DMS53 (cell line): ENCODE results near the gene SH3PXD2A.

ENCODE experiments used
- DNase-seq: peaks from one replicate; lab custom pipeline; 2025; lab: John Stamatoyannopoulos, UW

The SH3PXD2A gene

DNA sequence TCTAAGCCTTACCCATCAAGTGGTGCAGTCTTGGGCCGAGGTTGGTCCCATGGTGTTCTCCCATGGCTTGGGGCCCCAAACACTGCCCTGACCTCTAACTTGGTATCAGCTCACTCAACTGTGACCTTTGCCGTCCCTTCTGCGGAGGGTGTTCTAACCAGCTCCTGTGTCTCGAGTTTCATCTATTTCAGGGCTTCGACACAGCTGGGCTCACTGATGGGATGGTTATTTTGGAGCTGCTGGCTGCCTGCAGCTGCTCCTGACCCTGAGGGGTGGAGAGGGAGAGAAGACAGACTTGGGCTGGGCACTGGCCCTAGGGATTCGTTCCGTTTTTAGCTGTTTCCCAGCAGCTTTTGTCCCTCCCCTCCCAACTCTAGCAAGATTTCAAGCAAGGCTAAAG lies 274.9 kb downstream of the SH3PXD2A start:
- DNase-seq: no peak

- no peak for DNase-seq
These were observed 275.4 kb downstream of the SH3PXD2A start for GRCh38 chr10:103580011-103580410.

- DNase-seq: peak; percentile 97
These were observed 276.5 kb downstream of the SH3PXD2A start for GRCh38 chr10:103578782-103579382.

DNA sequence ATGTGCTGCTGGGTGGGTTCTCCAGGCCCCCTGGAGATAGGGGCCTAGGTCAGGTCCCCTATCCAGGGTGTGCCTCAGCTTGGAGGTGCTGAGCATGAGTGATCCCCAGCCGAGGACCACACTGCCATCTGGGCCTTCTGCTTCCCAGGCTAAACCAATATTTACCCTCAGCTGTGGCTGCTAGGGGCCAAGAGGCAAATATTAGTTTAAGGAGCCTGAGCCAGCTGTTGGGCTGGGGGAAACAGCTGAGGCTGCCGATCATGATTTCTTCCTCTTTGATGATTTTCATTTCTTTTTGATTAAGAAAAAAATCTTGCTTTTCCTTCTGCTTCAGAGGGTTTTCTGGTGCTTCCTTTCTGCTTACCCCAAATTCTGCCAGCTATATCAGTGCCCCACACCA lies 278.5 kb downstream of the SH3PXD2A start:
- peak; percentile 97 for DNase-seq

DNA sequence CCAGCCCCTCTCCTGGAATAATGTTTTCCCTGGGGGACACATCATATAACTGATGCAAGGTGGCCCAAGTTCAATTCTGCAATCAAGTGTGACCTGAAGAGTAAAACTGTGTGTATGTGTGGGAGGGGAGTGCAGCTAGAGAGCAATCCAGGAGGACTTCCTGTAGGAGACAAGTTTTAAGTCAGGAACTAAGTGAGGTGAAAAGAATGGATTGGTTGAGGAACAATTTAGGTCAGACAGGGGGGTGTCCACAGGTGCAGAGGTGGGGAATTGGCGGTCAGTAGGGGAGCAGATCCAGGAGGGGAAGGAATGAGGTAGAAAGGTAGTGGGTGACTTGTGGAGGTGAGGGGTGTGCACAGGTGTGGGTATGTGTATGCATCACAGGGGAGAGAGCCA lies 279.3 kb downstream of the SH3PXD2A start:
- DNase-seq: no peak

GRCh38 chr10:103575416-103576075 lies 279.8 kb downstream of the SH3PXD2A start:
- peak; percentile 61 for DNase-seq

DNA sequence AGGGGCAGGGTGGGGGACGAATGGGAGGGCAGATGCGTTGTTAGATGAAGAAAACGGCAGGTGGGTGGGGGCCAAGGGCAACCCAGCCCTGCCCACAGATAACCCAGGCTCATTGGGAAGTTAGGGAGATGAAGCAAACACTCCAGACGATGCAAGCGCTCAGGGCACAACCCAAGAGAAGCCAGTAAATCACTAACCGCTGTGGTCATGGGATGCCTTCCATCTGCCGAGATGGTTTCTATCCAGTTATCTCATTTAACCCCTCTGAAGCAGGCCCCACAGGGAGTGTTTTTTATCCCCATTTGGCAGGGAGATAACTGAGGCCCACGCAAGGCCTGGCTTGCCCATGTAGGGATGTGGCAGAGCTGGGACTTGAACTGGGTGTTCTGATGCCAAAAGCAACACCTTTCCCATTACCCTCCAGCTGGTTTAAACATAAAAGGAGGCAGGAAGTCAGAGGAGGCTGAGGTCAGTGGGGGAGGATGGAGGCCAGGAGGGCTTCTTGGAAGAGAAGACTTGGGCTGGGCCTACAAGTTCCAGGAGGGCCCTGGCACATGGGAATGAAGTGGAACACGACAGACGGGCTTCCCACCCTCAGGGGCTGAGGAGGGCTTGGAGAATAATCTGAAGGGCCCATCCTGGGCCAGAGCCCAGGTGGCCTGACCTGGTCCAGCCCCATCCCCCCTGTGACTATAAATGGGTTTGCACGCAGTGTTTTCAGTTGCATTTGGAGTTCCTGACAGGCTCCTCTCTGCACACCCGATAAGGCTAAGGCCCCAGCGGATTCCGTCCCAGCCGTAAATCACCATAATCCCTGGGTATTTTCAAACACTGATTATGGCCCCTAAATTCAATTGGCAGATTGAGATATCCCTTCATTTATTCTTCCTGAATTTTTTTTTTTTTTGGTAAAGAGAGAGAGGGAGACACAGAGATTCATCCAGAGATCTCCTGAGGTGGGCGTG lies 281.0 kb downstream of the SH3PXD2A start:
- peak; percentile 34 for DNase-seq

DNA sequence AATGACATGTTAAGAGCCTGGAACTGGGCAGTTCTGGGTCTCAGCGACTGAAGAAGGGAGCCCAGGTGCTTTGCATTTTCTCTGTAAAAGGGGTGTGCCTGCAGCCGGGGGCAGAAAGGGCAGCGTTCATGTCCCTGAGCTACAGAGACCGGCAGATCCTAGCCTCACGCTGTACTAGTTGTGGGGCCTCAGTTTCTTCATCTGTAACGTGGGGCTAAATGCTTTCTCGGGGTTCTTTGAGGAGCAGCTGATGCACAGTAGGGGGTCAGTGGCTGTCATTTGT lies 282.2 kb downstream of the SH3PXD2A start:
- no peak for DNase-seq

DNA sequence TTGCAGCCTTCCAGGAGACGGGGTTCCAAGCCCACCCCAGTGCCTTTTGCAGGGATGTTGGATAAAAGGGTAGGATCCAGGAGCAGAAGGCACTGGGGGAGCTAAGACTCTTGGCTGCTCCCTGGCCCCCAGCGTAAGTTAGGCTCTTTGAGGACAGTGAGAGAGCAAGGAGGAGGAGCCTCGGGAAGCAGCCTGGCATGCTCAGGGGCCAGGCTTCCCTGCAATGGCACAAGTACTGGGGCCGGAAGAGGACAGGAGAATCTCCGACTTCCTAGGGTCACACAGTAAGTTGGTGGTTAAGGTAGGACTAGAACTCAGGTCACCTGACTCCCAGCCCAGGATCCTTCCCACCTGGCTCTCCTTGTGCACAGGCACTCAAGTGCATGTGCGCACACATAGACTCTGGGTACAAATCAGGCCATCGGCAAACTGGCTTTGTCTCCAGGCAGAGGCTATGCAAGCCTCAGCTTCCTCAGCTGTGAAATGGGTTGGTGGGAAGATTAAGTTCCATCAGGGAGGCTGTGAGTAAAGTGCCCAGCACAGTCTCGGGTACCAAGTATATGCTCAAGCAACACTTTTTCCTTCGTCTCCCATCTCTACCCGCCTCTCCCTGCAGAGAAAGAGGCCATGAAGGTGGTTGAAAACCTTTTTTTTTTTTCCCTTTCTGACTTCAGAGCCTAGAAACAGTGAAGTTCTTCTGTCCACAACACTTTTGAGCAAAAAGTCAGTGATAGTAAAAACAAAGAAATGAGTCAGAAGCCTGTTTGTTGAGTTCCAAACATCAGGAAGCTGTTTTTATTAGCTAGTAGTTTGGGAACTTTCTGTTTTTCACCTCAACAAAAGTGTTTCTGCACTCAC lies 282.8 kb downstream of the SH3PXD2A start:
- peak; percentile 61 for DNase-seq

DNA sequence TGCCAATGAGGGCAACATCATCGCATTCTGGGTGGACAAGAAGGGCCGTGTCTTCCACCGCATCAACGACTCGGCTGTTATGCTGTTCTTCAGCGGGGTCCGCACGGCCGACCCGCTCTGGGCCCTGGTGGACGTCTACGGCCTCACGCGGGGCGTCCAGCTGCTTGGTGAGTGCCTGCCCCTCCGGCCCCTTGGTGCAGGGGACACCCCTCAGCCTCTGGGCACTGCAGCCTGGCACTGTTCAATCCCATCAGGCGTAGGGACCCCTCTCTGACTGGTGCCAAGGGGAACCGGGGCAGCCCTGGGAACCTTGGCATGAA lies 283.8 kb downstream of the SH3PXD2A start:
- no peak for DNase-seq

GRCh38 chr10:103570844-103571655 lies 284.3 kb downstream of the SH3PXD2A start:
- DNase-seq: no peak

DNA sequence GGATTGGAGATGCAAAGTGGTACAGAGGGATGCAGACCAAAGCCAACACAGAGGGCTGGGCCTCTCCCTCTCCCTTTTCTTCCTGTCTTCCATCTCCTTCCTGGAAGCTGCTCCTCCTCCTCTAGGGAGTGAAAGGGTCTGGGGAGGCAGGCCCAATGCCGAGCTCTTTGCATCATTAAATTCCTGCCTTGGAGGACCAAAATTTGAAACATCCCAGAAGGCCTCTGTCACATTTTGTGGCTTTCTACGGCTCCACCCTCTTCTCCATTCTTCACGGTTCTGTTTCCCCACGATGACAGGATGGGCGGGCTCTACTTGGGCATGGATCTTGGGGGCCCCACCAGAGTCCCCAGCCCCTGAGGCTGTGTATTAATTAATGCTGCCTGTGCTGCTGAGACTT lies 285.5 kb downstream of the SH3PXD2A start:
- DNase-seq: no peak

- no peak for DNase-seq
These were observed 286.9 kb downstream of the SH3PXD2A start for GRCh38 chr10:103568505-103568904.

- DNase-seq: no peak
These were observed 288.8 kb downstream of the SH3PXD2A start for GRCh38 chr10:103566536-103566935.

DNA sequence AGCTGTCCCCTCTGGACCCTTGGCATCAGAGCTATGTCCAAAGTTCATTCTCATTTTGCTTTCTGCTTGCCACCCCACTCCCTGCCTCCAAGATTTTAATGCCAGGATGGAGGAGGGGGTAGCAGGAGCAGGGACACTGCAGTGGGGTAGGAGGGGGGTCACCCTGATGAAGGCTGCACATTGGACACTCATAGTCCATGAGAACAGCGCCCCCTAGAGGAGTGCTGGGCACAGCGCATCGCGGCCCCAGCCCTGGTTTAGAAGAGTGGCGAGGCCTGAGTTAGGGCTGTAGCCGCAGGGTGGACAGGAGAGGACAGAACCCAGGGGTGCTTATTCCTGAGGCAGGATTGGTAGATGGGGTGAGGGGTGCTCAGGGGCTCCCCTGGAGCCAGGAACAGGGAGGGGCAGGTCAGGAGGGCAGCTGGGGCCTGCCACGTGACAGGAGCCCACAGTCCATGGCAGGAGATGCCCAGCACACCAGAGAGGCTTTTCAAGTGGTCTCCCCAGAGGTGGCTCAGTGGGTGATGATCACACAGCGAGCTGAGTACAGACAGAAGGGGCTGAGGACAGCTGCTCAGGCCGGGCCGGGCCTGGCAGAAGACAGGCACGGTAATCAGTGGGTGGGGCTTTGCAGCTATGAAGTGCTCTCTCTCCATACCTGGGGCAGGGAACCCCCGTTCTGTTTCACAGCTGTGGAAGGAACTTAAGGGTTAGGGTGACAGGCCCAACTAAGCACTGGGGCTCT lies 290.4 kb downstream of the SH3PXD2A start:
- peak; percentile 50 for DNase-seq

- no peak for DNase-seq
These were observed 291.3 kb downstream of the SH3PXD2A start for GRCh38 chr10:103564116-103564501.

- DNase-seq: no peak
These were observed 291.9 kb downstream of the SH3PXD2A start for GRCh38 chr10:103563231-103564115.

DNA sequence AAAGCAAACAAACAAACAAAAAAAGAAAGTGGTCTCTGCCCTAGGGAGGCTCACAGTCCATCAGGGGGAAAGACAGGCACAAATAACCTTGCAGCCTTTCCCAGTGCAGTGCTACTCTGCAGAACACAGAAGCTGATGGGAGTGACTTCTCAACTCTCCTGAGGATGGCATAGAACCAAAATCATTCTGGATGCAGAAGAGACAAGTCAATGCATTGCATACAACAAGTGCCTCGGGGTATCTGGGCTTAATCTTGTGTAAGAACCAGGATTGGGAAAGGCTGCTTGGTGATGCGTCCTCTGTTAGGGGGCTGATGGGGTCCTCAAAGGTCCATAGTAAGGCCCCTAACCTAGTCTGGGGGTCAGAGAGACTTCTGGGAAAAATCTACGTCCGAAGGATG lies 293.0 kb downstream of the SH3PXD2A start:
- no peak for DNase-seq

- no peak for DNase-seq
These were observed 294.5 kb downstream of the SH3PXD2A start for GRCh38 chr10:103560886-103561285.

DNA sequence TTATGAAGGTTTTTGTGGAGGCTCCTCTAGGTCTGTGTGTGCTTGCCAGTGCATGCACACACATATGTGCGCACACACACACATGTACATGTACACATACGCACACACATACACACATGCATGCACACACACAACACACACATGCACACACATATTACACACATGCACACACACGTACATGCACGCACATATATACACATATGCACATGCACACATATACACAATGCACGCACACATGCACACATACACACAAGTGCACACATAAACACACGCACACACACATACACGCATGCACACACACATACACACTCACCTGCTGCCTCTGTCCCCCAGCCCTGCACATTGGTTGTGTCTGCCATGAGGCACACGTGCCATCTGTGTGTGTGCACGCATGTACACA lies 295.6 kb downstream of the SH3PXD2A start:
- no peak for DNase-seq
